Fibroblast of lung (primary cell): ENCODE measurements around the gene AQP12B.
"Not testable (repeated sequence)": the region's sequence is repeated elsewhere in the genome, so short reads cannot be mapped to it uniquely, and the experiment has no call there.

Experiments used
- CTCF ChIP-seq, 2 donors: IDR thresholded peaks in 1 of 2; conservative IDR thresholded peaks in 1 of 2; 1 replicate in 1 of 2; 2 replicates in 1 of 2; pipeline ENCODE4 v1.5.1; 2011 to 2012; ENCODE audit warnings: low read length in 2 of 2, control low read depth in 1 of 2, inconsistent platforms in 1 of 2, low read depth in 1 of 2, mild to moderate bottlenecking in 1 of 2
- EZH2 ChIP-seq: IDR thresholded peaks from 2 replicates; pipeline ENCODE4 v1.5.1; 2012; ENCODE audit warnings: low read length, control low read depth, mild to moderate bottlenecking; ENCODE audit errors: missing control alignments

GRCh38 chr2:240692583-240693561 lies 10.2 kb upstream of the AQP12B start:
- TF ChIP-seq EZH2; CTCF (conservative IDR thresholded peaks at IDR 0.05 in 1 of 2, IDR thresholded peaks at IDR 0.05 in 1 of 2; ENCODE audit: low read depth in 1 of 2, low read length in 2 of 2): not testable (repeated sequence)
